Tibial nerve (tissue), 4 donors: ENCODE measurements around the gene MIS12.

Source experiments
- EP300 ChIP-seq, 2 donors: sonication (generic); formaldehyde crosslinking; IDR thresholded peaks; one replicate each; pipeline ENCODE4 v1.6.1; 2017; ENCODE audit warnings: antibody characterized with exemption in 2 of 2, mild to moderate bottlenecking in 1 of 2
- POLR2A ChIP-seq, 2 donors: fragments of 450-650 bp; IDR thresholded peaks; one replicate each; pipeline ENCODE4 v1.6.1; 2017; ENCODE audit warnings: antibody characterized with exemption in 2 of 2, mild to moderate bottlenecking in 2 of 2, moderate library complexity in 2 of 2
- TF ChIP-seq, protein P1 (sequence below), 5 experiments: fragments of 200-600 bp in 3 of 5; fragments of 450-650 bp in 2 of 5; sonication (generic) in 3 of 5; IDR thresholded peaks; one replicate each; pipeline ENCODE4 v1.5.1; 2016 to 2019; ENCODE audit warnings: antibody characterized with exemption in 5 of 5, mild to moderate bottlenecking in 3 of 5, moderate library complexity in 2 of 5

GRCh38 chr17:5527601-5528250 is 41.4 kb downstream of the MIS12 start:
- TF ChIP-seq, protein P1, sequence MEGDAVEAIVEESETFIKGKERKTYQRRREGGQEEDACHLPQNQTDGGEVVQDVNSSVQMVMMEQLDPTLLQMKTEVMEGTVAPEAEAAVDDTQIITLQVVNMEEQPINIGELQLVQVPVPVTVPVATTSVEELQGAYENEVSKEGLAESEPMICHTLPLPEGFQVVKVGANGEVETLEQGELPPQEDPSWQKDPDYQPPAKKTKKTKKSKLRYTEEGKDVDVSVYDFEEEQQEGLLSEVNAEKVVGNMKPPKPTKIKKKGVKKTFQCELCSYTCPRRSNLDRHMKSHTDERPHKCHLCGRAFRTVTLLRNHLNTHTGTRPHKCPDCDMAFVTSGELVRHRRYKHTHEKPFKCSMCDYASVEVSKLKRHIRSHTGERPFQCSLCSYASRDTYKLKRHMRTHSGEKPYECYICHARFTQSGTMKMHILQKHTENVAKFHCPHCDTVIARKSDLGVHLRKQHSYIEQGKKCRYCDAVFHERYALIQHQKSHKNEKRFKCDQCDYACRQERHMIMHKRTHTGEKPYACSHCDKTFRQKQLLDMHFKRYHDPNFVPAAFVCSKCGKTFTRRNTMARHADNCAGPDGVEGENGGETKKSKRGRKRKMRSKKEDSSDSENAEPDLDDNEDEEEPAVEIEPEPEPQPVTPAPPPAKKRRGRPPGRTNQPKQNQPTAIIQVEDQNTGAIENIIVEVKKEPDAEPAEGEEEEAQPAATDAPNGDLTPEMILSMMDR (IDR thresholded peaks at IDR 0.05): no peak
- TF ChIP-seq POLR2A (IDR thresholded peaks at IDR 0.05) (no peak), EP300 (IDR thresholded peaks at IDR 0.05) (no peak)
